Measurements from ENCODE around the gene ZNF469.

Gene ZNF469

DNA sequence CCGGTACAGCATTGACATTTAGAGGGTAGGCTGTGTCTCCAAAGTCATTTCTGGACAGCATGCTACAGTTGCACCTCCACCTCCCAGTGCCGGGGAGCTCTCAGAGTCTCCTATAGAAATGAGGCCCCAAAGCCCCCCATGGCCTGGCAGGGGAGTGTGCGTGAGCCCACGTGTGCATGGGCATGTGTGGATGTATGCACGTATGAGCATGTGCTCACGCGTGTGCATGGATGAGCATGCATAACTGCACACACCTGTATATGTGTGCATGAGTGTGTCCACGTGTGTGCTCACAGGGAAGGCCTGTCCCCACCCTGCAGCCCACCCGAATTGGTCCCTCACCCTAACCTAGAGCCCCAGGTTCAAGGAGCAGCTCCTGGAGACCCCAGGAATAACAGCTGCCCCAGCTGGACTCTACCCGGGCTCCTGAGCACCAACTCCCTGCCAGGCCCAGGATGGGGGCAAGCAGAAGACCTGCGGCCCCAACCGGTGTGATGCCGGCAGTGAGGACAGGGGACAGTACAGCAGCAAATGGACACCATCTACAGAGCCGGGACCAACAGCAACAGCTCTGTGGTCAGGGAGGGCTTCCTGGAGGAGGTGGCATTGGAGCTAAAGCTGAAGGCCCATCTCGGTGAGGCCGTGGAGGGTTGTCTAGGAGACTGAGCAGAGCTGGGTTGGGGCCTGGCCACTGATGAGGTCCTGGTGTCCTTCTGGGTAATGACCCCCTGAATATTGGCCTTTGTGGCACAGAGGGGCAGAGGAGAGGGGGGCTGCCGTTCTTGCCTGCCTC lies 35.1 kb downstream of the ZNF469 start:
- H3K27me3 ChIP-seq (ENCODE audit: control insufficient read depth, insufficient read depth, low read length): no peaks in the 10 kb centered on the region
- no peak overlapping the region for H3K4me3 ChIP-seq (ENCODE audit: low read depth, low read length)
- H3K9me3 ChIP-seq (ENCODE audit: control insufficient read depth, insufficient read depth, low read depth, low read length): no peaks in the 10 kb centered on the region
- H3K27ac ChIP-seq (ENCODE audit: low read depth, low read length): no peak overlapping the region
- no peaks in the 10 kb centered on the region for H3K36me3 ChIP-seq (ENCODE audit: control insufficient read depth, insufficient read depth, low read length)
- H3K9ac ChIP-seq (ENCODE audit: low read length): no peak overlapping the region
- no peaks in the 10 kb centered on the region for H3K4me1 ChIP-seq (ENCODE audit: control insufficient read depth, insufficient read depth, low read length)

DNA sequence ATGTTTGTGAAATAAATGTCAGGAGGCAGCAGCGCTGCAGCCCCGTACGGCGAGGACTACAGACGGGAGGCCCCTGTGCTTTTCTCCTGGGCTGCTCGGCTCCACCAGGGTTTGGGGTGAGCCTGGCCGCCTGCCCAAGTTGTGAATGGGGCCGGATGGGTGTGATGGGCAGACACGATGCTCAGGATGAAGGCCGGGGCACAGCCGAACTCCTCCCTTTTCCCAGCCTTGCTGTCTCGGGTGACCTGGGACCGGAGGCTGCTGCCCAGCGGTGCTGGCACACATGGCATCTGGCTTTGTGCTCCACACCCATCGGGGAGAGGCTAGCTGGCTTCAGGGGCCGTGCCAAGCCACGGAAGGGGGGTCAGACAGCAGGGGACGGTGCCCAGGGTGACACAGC lies 36.1 kb downstream of the ZNF469 start:
- no peak overlapping the region for H3K27ac ChIP-seq (ENCODE audit: low read depth, low read length)
- no peak overlapping the region for H3K9ac ChIP-seq (ENCODE audit: low read length)
- H3K9me3 ChIP-seq (ENCODE audit: control insufficient read depth, insufficient read depth, low read depth, low read length): no peaks in the 10 kb centered on the region
- no peaks in the 10 kb centered on the region for H3K27me3 ChIP-seq (ENCODE audit: control insufficient read depth, insufficient read depth, low read length)
- H3K4me3 ChIP-seq (ENCODE audit: low read depth, low read length): no peak overlapping the region
- H3K36me3 ChIP-seq (ENCODE audit: control insufficient read depth, insufficient read depth, low read length): no peaks in the 10 kb centered on the region
- H3K4me1 ChIP-seq (ENCODE audit: control insufficient read depth, insufficient read depth, low read length): no peaks in the 10 kb centered on the region

- Histone ChIP-seq H3K4me3 (ENCODE audit: low read depth, low read length) (no peak overlapping the region), H3K9me3 (ENCODE audit: control insufficient read depth, insufficient read depth, low read depth, low read length) (no peaks in the 10 kb centered on the region), H3K27ac (ENCODE audit: low read depth, low read length) (no peak overlapping the region), H3K27me3 (ENCODE audit: control insufficient read depth, insufficient read depth, low read length) (no peaks in the 10 kb centered on the region), H3K36me3 (ENCODE audit: control insufficient read depth, insufficient read depth, low read length) (no peaks in the 10 kb centered on the region), H3K9ac (ENCODE audit: low read length) (no peak overlapping the region), H3K4me1 (ENCODE audit: control insufficient read depth, insufficient read depth, low read length) (no peaks in the 10 kb centered on the region)
Observed at GRCh38 chr16:88419790-88420189, 37.0 kb downstream of the ZNF469 start.

DNA sequence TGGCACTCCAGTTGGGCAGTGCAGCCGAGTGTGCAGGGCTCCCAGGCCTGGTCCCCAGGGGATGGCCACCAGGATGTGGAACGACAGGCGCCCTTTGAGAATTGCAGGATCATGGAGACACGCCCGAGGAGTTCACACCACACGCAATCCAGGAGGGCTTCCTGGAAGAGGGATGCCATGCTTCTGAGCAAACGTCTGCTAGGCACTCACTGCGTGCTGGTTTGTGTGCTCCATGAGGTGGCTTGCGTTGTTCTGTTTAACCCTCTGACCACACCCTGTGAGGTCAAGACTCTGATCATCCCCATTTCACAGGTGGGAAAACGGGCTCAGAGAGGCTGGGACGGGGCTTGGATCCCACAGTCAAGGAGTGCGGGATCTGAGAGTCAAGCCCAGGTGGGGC lies 37.7 kb downstream of the ZNF469 start:
- Histone ChIP-seq H3K4me1 (ENCODE audit: control insufficient read depth, insufficient read depth, low read length) (no peaks in the 10 kb centered on the region), H3K9me3 (ENCODE audit: control insufficient read depth, insufficient read depth, low read depth, low read length) (no peaks in the 10 kb centered on the region), H3K27me3 (ENCODE audit: control insufficient read depth, insufficient read depth, low read length) (no peaks in the 10 kb centered on the region), H3K9ac (ENCODE audit: low read length) (no peak overlapping the region), H3K27ac (ENCODE audit: low read depth, low read length) (no peak overlapping the region), H3K36me3 (ENCODE audit: control insufficient read depth, insufficient read depth, low read length) (no peaks in the 10 kb centered on the region), H3K4me3 (ENCODE audit: low read depth, low read length) (no peak overlapping the region)

GRCh38 chr16:88421301-88421700 lies 38.5 kb downstream of the ZNF469 start:
- H3K27ac ChIP-seq (ENCODE audit: low read depth, low read length): no peak overlapping the region
- no peaks in the 10 kb centered on the region for H3K4me1 ChIP-seq (ENCODE audit: control insufficient read depth, insufficient read depth, low read length)
- no peaks in the 10 kb centered on the region for H3K9me3 ChIP-seq (ENCODE audit: control insufficient read depth, insufficient read depth, low read depth, low read length)
- no peak overlapping the region for H3K9ac ChIP-seq (ENCODE audit: low read length)
- H3K36me3 ChIP-seq (ENCODE audit: control insufficient read depth, insufficient read depth, low read length): no peaks in the 10 kb centered on the region
- no peaks in the 10 kb centered on the region for H3K27me3 ChIP-seq (ENCODE audit: control insufficient read depth, insufficient read depth, low read length)
- no peak overlapping the region for H3K4me3 ChIP-seq (ENCODE audit: low read depth, low read length)

DNA sequence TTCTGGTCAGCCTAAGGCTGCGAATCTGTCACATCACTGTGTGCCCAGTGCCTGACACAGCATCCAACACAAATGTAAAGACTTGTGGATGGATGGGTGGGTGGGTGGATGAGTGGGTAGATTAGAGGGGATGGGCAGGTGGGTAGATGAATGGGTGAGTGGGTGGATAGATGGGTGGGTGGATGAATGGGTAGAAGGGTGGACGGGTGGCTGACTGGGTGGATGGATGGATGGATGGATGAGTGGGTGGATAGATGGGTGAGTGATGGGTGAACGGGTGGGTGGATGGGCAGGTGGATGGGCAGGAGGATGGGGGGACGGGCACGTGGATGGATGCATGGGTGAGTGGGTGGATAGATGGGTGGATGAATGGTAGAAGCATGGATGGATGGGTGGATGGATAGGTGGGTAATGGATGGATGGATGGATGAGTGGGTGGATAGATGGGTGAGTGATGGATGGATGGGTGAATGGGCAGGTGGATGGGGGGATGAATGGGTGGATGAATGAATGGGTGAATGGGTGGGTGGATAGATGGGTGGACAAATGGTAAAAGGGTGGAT lies 39.2 kb downstream of the ZNF469 start:
- Histone ChIP-seq H3K9ac (ENCODE audit: low read length) (no peak overlapping the region), H3K4me1 (ENCODE audit: control insufficient read depth, insufficient read depth, low read length) (no peaks in the 10 kb centered on the region), H3K27me3 (ENCODE audit: control insufficient read depth, insufficient read depth, low read length) (no peaks in the 10 kb centered on the region), H3K36me3 (ENCODE audit: control insufficient read depth, insufficient read depth, low read length) (no peaks in the 10 kb centered on the region), H3K4me3 (ENCODE audit: low read depth, low read length) (no peak overlapping the region), H3K27ac (ENCODE audit: low read depth, low read length) (no peak overlapping the region), H3K9me3 (ENCODE audit: control insufficient read depth, insufficient read depth, low read depth, low read length) (no peaks in the 10 kb centered on the region)

- Histone ChIP-seq H3K27me3 (ENCODE audit: control insufficient read depth, insufficient read depth, low read length) (no peaks in the 10 kb centered on the region), H3K4me1 (ENCODE audit: control insufficient read depth, insufficient read depth, low read length) (no peaks in the 10 kb centered on the region), H3K9ac (ENCODE audit: low read length) (no peak overlapping the region), H3K4me3 (ENCODE audit: low read depth, low read length) (no peak overlapping the region), H3K27ac (ENCODE audit: low read depth, low read length) (no peak overlapping the region), H3K9me3 (ENCODE audit: control insufficient read depth, insufficient read depth, low read depth, low read length) (no peaks in the 10 kb centered on the region), H3K36me3 (ENCODE audit: control insufficient read depth, insufficient read depth, low read length) (no peaks in the 10 kb centered on the region)
Observed at GRCh38 chr16:88422733-88423447, 40.1 kb downstream of the ZNF469 start.

- Histone ChIP-seq H3K9ac (ENCODE audit: low read length) (no peak overlapping the region), H3K27me3 (ENCODE audit: control insufficient read depth, insufficient read depth, low read length) (no peaks in the 10 kb centered on the region), H3K4me3 (ENCODE audit: low read depth, low read length) (no peak overlapping the region), H3K36me3 (ENCODE audit: control insufficient read depth, insufficient read depth, low read length) (no peaks in the 10 kb centered on the region), H3K27ac (ENCODE audit: low read depth, low read length) (no peak overlapping the region), H3K9me3 (ENCODE audit: control insufficient read depth, insufficient read depth, low read depth, low read length) (no peaks in the 10 kb centered on the region), H3K4me1 (ENCODE audit: control insufficient read depth, insufficient read depth, low read length) (no peaks in the 10 kb centered on the region)
Observed at GRCh38 chr16:88423448-88423850, 40.7 kb downstream of the ZNF469 start.

- Histone ChIP-seq H3K27ac (ENCODE audit: low read depth, low read length) (no peak overlapping the region), H3K27me3 (ENCODE audit: control insufficient read depth, insufficient read depth, low read length) (no peaks in the 10 kb centered on the region), H3K4me1 (ENCODE audit: control insufficient read depth, insufficient read depth, low read length) (no peaks in the 10 kb centered on the region), H3K9me3 (ENCODE audit: control insufficient read depth, insufficient read depth, low read depth, low read length) (no peaks in the 10 kb centered on the region), H3K9ac (ENCODE audit: low read length) (no peak overlapping the region), H3K36me3 (ENCODE audit: control insufficient read depth, insufficient read depth, low read length) (no peaks in the 10 kb centered on the region), H3K4me3 (ENCODE audit: low read depth, low read length) (no peak overlapping the region)
Observed at GRCh38 chr16:88424587-88425235, 42.0 kb downstream of the ZNF469 start.

GRCh38 chr16:88426018-88426417 lies 43.3 kb downstream of the ZNF469 start:
- Histone ChIP-seq H3K36me3 (ENCODE audit: control insufficient read depth, insufficient read depth, low read length) (no peaks in the 10 kb centered on the region), H3K27ac (ENCODE audit: low read depth, low read length) (no peak overlapping the region), H3K9ac (ENCODE audit: low read length) (no peak overlapping the region), H3K27me3 (ENCODE audit: control insufficient read depth, insufficient read depth, low read length) (no peaks in the 10 kb centered on the region), H3K9me3 (ENCODE audit: control insufficient read depth, insufficient read depth, low read depth, low read length) (no peaks in the 10 kb centered on the region), H3K4me1 (ENCODE audit: control insufficient read depth, insufficient read depth, low read length) (no peaks in the 10 kb centered on the region), H3K4me3 (ENCODE audit: low read depth, low read length) (no peak overlapping the region)

DNA sequence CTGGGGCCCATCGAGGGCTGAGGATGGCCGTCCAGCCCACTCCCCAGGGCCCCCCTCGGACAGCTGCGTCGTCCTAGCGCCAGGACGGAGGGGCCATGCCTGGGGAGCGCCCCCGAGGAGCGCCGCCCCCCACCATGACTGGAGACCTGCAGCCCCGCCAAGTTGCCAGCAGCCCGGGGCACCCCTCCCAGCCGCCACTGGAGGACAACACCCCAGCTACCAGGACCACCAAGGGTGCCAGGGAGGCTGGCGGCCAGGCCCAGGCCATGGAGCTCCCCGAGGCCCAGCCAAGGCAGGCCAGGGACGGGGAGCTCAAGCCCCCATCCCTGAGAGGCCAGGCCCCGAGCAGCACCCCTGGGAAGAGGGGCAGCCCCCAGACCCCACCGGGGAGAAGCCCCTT lies 44.6 kb downstream of the ZNF469 start:
- H3K4me1 ChIP-seq (ENCODE audit: control insufficient read depth, insufficient read depth, low read length): no peaks in the 10 kb centered on the region
- peaks cover 4% of the 10 kb centered on the region; the same call in 1 of the 2 replicates for H3K27me3 ChIP-seq (ENCODE audit: control insufficient read depth, insufficient read depth, low read length)
- no peak overlapping the region for H3K4me3 ChIP-seq (ENCODE audit: low read depth, low read length)
- no peaks in the 10 kb centered on the region for H3K9me3 ChIP-seq (ENCODE audit: control insufficient read depth, insufficient read depth, low read depth, low read length)
- H3K9ac ChIP-seq (ENCODE audit: low read length): no peak overlapping the region
- no peak overlapping the region for H3K27ac ChIP-seq (ENCODE audit: low read depth, low read length)
- H3K36me3 ChIP-seq (ENCODE audit: control insufficient read depth, insufficient read depth, low read length): no peaks in the 10 kb centered on the region

Measured in HUES6 (cell line).